WI38 (cell line): ENCODE results near the gene KRT16.

Experiments
- H3K4me3 ChIP-seq: 2 replicates; pipeline ENCODE4 v1.5.1; 2011; ENCODE audit warnings: low read depth, mild to moderate bottlenecking, control low read depth, low read length
- CTCF ChIP-seq: IDR thresholded peaks from 2 replicates; pipeline ENCODE4 v1.5.1; 2012; ENCODE audit warnings: low read depth, mild to moderate bottlenecking, control low read depth, low read length

KRT16 gene

GRCh38 chr17:41599680-41600079 is 12.9 kb downstream of the KRT16 start:
- no peak overlapping the region for H3K4me3 ChIP-seq
- no peak for TF ChIP-seq CTCF

GRCh38 chr17:41595585-41595984 is 17.0 kb downstream of the KRT16 start:
- no peak for TF ChIP-seq CTCF

GRCh38 chr17:41594363-41594915 is 18.1 kb downstream of the KRT16 start:
- H3K4me3 ChIP-seq: no peak overlapping the region
- TF ChIP-seq CTCF: no peak

More at GRCh38 chr17:41595585-41595984, 17.0 kb downstream of the KRT16 start:
- H3K4me3 ChIP-seq: no peak overlapping the region

- no peak for TF ChIP-seq CTCF
Measured at GRCh38 chr17:41593306-41593981, 19.1 kb downstream of the KRT16 start.

GRCh38 chr17:41592601-41593305 is 19.8 kb downstream of the KRT16 start:
- TF ChIP-seq CTCF: no peak
- H3K4me3 ChIP-seq: no peak overlapping the region

More at GRCh38 chr17:41593306-41593981, 19.1 kb downstream of the KRT16 start:
- H3K4me3 ChIP-seq: no peak overlapping the region

GRCh38 chr17:41589301-41589700 is 23.3 kb downstream of the KRT16 start:
- TF ChIP-seq CTCF: no peak
- no peak overlapping the region for H3K4me3 ChIP-seq

GRCh38 chr17:41588126-41588810 is 24.3 kb downstream of the KRT16 start:
- H3K4me3 ChIP-seq: no peak overlapping the region
- TF ChIP-seq CTCF: no peak
